Cardiac muscle cell (in vitro differentiated cells and primary cell): ENCODE results near the gene ALG9. TPM values are rescaled to one million over a fixed set of nuclear protein-coding genes. Genes with fewer than 3 reads are reported as not detected.

Experiments
- DNase-seq, 2 donors: peaks; one replicate each; pipeline versions ENCODE4 v3.0.0 to v3.0.0-alpha.2; 2010 to 2017; ENCODE audit warnings: low read depth in 1 of 2, low spot score in 1 of 2
- H3K27ac ChIP-seq: fragments of 200-600 bp; sonication (generic); 2 replicates; pipeline ENCODE4 v1.5.1; 2016
- H3K27me3 ChIP-seq: fragments of 200-600 bp; sonication (generic); 2 replicates; pipeline ENCODE4 v1.6.0; 2016; ENCODE audit warnings: control low read depth
- H3K36me3 ChIP-seq: fragments of 200-600 bp; sonication (generic); 2 replicates; pipeline ENCODE4 v1.5.1; 2016; ENCODE audit warnings: control low read depth
- H3K4me1 ChIP-seq: fragments of 200-600 bp; sonication (generic); 2 replicates; pipeline ENCODE4 v1.8.1; 2017; ENCODE audit warnings: low read depth, mild to moderate bottlenecking, mixed run types
- H3K4me3 ChIP-seq: fragments of 200-600 bp; sonication (generic); 2 replicates; pipeline ENCODE4 v1.5.1; 2016; ENCODE audit warnings: mild to moderate bottlenecking
- H3K9me3 ChIP-seq: fragments of 200-600 bp; sonication (generic); 2 replicates; pipeline ENCODE4 v1.5.1; 2017; ENCODE audit warnings: low read depth, mild to moderate bottlenecking, control low read depth
- CTCF ChIP-seq: IDR thresholded peaks from 2 replicates; pipeline ENCODE4 v1.5.1; 2012; ENCODE audit warnings: low read depth, mild to moderate bottlenecking, low read length
- polyA plus RNA-seq: library from polyadenylated mRNA; unstranded; fragments of >200 nt; fragmentation: Nextera tagmentation; extraction: Ambion mirVana; gene quantifications from 2 replicates; pipeline ENCODE4 v1.2.1, GENCODE V29; 2016
- total RNA-seq: library from RNA; depleted of rRNA; stranded (reverse); fragments of >200 nt; gene quantifications from 2 replicates; pipeline ENCODE4 v1.2.3, GENCODE V29; 2016

Gene ALG9
- total and polyA plus RNA-seq, 2 experiments from 2014 or later = 32.8 to 49.9 TPM

GRCh38 chr11:111846636-111847035 lies 24.7 kb downstream of the ALG9 start:
- Histone ChIP-seq H3K9me3 (no peaks in the 10 kb centered on the region), H3K36me3 (peaks cover 12% of the 10 kb centered on the region), H3K27ac (peak overlapping the region; percentile 55), H3K27me3 (no peaks in the 10 kb centered on the region), H3K4me1 (peaks cover 10% of the 10 kb centered on the region), H3K4me3 (no peak overlapping the region)
- peak in 1 of 2 donors; percentile 75 for DNase-seq
- no peak for TF ChIP-seq CTCF

DNA sequence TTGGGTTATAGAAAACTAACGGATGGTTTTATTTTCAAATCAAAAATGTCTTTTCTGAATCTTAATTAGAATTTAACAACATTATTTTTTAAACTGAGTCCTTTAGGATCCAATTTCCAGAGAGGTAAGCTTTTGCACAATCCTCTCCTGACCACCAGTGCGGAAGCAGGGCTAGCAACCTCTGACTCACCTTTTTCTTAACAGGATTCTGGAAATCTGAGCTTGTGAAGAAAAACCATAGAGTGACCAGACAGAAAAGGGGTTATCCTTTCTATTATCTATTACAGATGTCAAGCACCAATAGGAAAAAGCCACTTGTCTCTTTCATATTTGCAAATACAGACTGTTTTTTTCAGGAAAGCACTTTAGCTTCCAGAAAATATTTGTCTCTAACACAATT lies 25.3 kb downstream of the ALG9 start:
- H3K27me3 ChIP-seq = no peaks in the 10 kb centered on the region
- DNase-seq = peak in 1 of 2 donors; percentile 54
- no peaks in the 10 kb centered on the region for H3K9me3 ChIP-seq
- H3K4me3 ChIP-seq = no peak overlapping the region
- peaks cover 12% of the 10 kb centered on the region for H3K36me3 ChIP-seq
- TF ChIP-seq CTCF = no peak
- peaks cover 10% of the 10 kb centered on the region for H3K4me1 ChIP-seq
- H3K27ac ChIP-seq = no peak overlapping the region

GRCh38 chr11:111845276-111846028 lies 25.9 kb downstream of the ALG9 start:
- H3K27ac ChIP-seq = no peak overlapping the region
- DNase-seq = peak in 1 of 2 donors; percentile 62
- no peak for TF ChIP-seq CTCF

DNA sequence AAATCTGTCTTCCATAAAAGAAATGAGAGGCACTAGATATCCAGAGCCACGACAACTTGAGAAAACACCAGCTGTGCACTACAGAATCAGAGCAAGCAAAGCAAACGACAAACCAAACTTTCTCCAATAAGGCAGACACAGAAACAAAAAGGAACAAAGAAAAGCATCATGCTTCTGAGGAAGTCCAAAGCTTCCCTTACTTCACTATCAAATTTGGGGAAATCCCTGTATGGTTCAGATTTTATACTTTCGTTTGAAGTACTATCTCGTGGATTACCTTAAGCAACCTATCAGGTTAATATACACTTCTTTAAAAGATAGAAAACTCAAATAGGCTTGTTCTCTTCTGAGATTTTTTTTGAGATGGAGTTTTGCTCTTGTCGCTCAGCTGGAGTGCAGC lies 27.7 kb downstream of the ALG9 start:
- no peak for DNase-seq
- Histone ChIP-seq H3K36me3 (peaks cover 8% of the 10 kb centered on the region), H3K27ac (no peak overlapping the region), H3K4me1 (peaks cover 10% of the 10 kb centered on the region), H3K27me3 (no peaks in the 10 kb centered on the region), H3K4me3 (no peak overlapping the region), H3K9me3 (no peaks in the 10 kb centered on the region)
- no peak for TF ChIP-seq CTCF

More at GRCh38 chr11:111845276-111846028, 25.9 kb downstream of the ALG9 start:
- no peaks in the 10 kb centered on the region for H3K27me3 ChIP-seq
- peaks cover 10% of the 10 kb centered on the region for H3K4me1 ChIP-seq
- no peaks in the 10 kb centered on the region for H3K9me3 ChIP-seq
- peaks cover 12% of the 10 kb centered on the region for H3K36me3 ChIP-seq
- no peak overlapping the region for H3K4me3 ChIP-seq

DNA sequence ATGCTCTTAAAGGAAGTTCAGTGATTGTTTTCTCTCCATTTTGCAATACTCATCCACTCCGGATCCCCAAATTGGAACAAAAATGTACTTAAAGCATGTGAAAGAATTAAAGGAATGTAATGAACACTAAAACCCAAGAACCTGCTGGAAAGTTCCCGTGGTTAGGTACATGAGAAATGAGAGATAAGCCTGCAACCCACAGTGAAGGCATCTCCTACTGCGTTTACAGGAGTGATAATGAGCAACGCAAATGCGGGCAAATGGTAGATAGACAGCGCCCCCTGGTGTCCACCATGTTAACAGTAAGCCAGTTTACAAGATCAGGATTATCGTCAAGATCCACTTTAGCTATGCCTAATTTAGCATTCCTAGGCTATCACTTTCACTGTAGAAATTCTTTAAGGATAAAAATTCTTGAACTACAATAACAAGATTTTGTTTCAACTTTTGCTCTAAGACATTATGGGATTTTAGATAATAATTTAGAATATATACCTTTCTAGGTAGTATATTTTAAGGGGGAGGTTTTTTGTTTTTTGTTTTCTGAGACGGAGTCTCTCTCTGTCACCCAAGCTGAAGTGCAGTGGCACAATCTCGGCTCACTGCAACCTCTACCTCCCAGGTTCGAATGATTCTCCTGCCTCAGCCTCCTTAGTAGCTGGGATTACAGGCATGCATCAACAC lies 29.9 kb downstream of the ALG9 start:
- peaks cover 20% of the 10 kb centered on the region for H3K36me3 ChIP-seq
- DNase-seq = peak; percentile 92 to 95
- no peaks in the 10 kb centered on the region for H3K9me3 ChIP-seq
- no peaks in the 10 kb centered on the region for H3K27me3 ChIP-seq
- no peak overlapping the region for H3K27ac ChIP-seq
- TF ChIP-seq CTCF = peak; percentile 77
- no peak overlapping the region for H3K4me3 ChIP-seq
- peaks cover 4% of the 10 kb centered on the region for H3K4me1 ChIP-seq
